G401.6 (cell line): ENCODE data around the gene GSG1L.

Experiments
- FAIRE-seq: peaks from 2 replicates; lab custom pipeline; 2012; peaks lifted over from hg19 to GRCh38; lab: Jason Lieb, UNC

Gene GSG1L

GRCh38 chr16:28091656-28092055 is 28.1 kb upstream of the GSG1L start:
- FAIRE-seq = no peak

- no peak for FAIRE-seq
Observed at GRCh38 chr16:28090646-28091377, 27.3 kb upstream of the GSG1L start.

GRCh38 chr16:28089992-28090365 is 26.5 kb upstream of the GSG1L start:
- FAIRE-seq = no peak

- no peak for FAIRE-seq
Observed at GRCh38 chr16:28089205-28089991, 25.9 kb upstream of the GSG1L start.

GRCh38 chr16:28087675-28088300 is 24.3 kb upstream of the GSG1L start:
- FAIRE-seq = no peak

GRCh38 chr16:28087140-28087660 is 23.7 kb upstream of the GSG1L start:
- no peak for FAIRE-seq

- FAIRE-seq = no peak
Observed at GRCh38 chr16:28086186-28087139, 22.9 kb upstream of the GSG1L start.

GRCh38 chr16:28085389-28086171 is 22.1 kb upstream of the GSG1L start:
- no peak for FAIRE-seq

GRCh38 chr16:28084209-28084608 is 20.7 kb upstream of the GSG1L start:
- no peak for FAIRE-seq

- no peak for FAIRE-seq
Observed at GRCh38 chr16:28082624-28083023, 19.1 kb upstream of the GSG1L start.

- no peak for FAIRE-seq
Observed at GRCh38 chr16:28081391-28081968, 18.0 kb upstream of the GSG1L start.

GRCh38 chr16:28078261-28078660 is 14.7 kb upstream of the GSG1L start:
- no peak for FAIRE-seq

GRCh38 chr16:28073836-28074235 is 10.3 kb upstream of the GSG1L start:
- no peak for FAIRE-seq

- FAIRE-seq = no peak
Observed at GRCh38 chr16:28072087-28072486, 8.6 kb upstream of the GSG1L start.

GRCh38 chr16:28069971-28070794 is 6.7 kb upstream of the GSG1L start:
- no peak for FAIRE-seq

GRCh38 chr16:28068976-28069375 is 5.5 kb upstream of the GSG1L start:
- no peak for FAIRE-seq

- no peak for FAIRE-seq
Observed at GRCh38 chr16:28067604-28068379, 4.3 kb upstream of the GSG1L start.

GRCh38 chr16:28064706-28065249 is 1.3 kb upstream of the GSG1L start:
- no peak for FAIRE-seq

GRCh38 chr16:28064150-28064549 is 636 bp upstream of the GSG1L start:
- FAIRE-seq = no peak
